Activated naive CD8-positive, alpha-beta T cell treated with anti-CD3 and anti-CD28 coated beads, Interleukin-2, amount 10 ng/mL, durations not matched to agents 7 days and 5 days (primary cell): ENCODE results near the gene PTPA. TPM values are rescaled to one million over a fixed set of nuclear protein-coding genes. Genes with fewer than 3 reads are reported as not detected.
A peak's percentile ranks its signal among the peaks of the same experiment; 100 is the strongest.

Source experiments
- ATAC-seq: fragments of 150-1000 bp; cut with Tn5 transposase; one replicate; pipeline ENCODE4 v1.10.0; 2021; ENCODE audit warnings: low read depth, moderate library complexity
- POLR2A ChIA-PET: fragments of 350-600 bp; sonication (Branson Sonifier 250); formaldehyde crosslinking; loops from one replicate; lab custom pipeline; 2021; ENCODE audit warnings: antibody characterized with exemption; lab: Charles Lee
- DNase-seq: peaks from one replicate; pipeline ENCODE4 v3.0.0; 2021
- H3K27ac Mint-ChIP-seq: one replicate; pipeline ENCODE4 v1.8.0; 2022; ENCODE audit warnings: mild to moderate bottlenecking, mixed read lengths
- H3K27me3 Mint-ChIP-seq: one replicate; pipeline ENCODE4 v1.8.0; 2022; ENCODE audit warnings: mild to moderate bottlenecking, moderate library complexity, mixed read lengths
- H3K36me3 Mint-ChIP-seq: one replicate; pipeline ENCODE4 v1.8.0; 2021; ENCODE audit warnings: mild to moderate bottlenecking, mixed read lengths
- H3K4me1 Mint-ChIP-seq: one replicate; pipeline ENCODE4 v1.8.0; 2021; ENCODE audit warnings: mixed read lengths
- H3K4me3 Mint-ChIP-seq: one replicate; pipeline ENCODE4 v1.8.0; 2022; ENCODE audit warnings: mild to moderate bottlenecking, moderate library complexity, mixed read lengths
- H3K9me3 Mint-ChIP-seq: one replicate; pipeline ENCODE4 v1.8.0; 2021; ENCODE audit warnings: mixed read lengths
- total RNA-seq, 2 experiments: library from RNA; stranded (reverse); gene quantifications; one replicate each; pipeline ENCODE4 v1.2.3, GENCODE V29; 2021

The PTPA gene
- 10 to 100 TPM; 88.3 to 91.0 TPM for total RNA-seq

- Mint-ChIP-seq H3K4me3 (peak within 1 kb of the TSS; percentile 96), H3K9me3 (no peaks in the 10 kb centered on the region), H3K36me3 (no peaks in the 10 kb centered on the region), H3K27ac (peak within 1 kb of the TSS; percentile 96), H3K27me3 (no peaks in the 10 kb centered on the region), H3K4me1 (peaks cover 29% of the 10 kb centered on the region)
- ATAC-seq (peak; percentile 90), DNase-seq (peak; percentile 95)
- POLR2A ChIA-PET: interaction anchor here (0.6 to 2.4 kb wide), 10 partner anchors 11 to 1690 kb away, joined by 3 to 13 read pairs (median 4); partner anchors contain the start of genes DOLPP1, MIGA2 and NTMT1
Measured at GRCh38 chr9:129110740-129111527, at the start of gene PTPA, which contains the start of gene CRAT. Gene PTPA (plus strand): TSS chr9:129111415. CDS start chr9:129111601, 186 bp downstream. Gene CRAT (minus strand): TSS chr9:129110793. CDS start chr9:129110509, 284 bp downstream.

- Mint-ChIP-seq H3K27me3 (no peaks in the 10 kb centered on the region), H3K4me3 (no peak overlapping the region), H3K4me1 (peaks cover under 1% of the 10 kb centered on the region), H3K9me3 (no peaks in the 10 kb centered on the region), H3K36me3 (peaks cover 17% of the 10 kb centered on the region), H3K27ac (no peak overlapping the region)
- no peak for DNase-seq
- POLR2A ChIA-PET: no interaction called here
- no peak for ATAC-seq
Measured at GRCh38 chr9:129063061-129063460, 48.2 kb upstream of the PTPA start.

- no peaks in the 10 kb centered on the region for H3K9me3 Mint-ChIP-seq
Measured at GRCh38 chr9:129064499-129064908, 46.7 kb upstream of the PTPA start.

GRCh38 chr9:129068110-129068509, 43.1 kb upstream of the PTPA start:
- Mint-ChIP-seq H3K4me3 (peak overlapping the region; percentile 81), H3K9me3 (no peaks in the 10 kb centered on the region)
- POLR2A ChIA-PET: interaction anchor here (0.6 to 5.1 kb wide), 6 partner anchors 9 to 343 kb away, joined by 3 to 31 read pairs (median 8); partner anchors contain the start of genes DOLPP1, MIGA2 and SH3GLB2

More at GRCh38 chr9:129064499-129064908, 46.7 kb upstream of the PTPA start:
- DNase-seq (no peak), ATAC-seq (no peak)
- POLR2A ChIA-PET: no interaction called here
- H3K36me3 Mint-ChIP-seq: peaks cover 23% of the 10 kb centered on the region
- no peak overlapping the region for H3K27ac Mint-ChIP-seq
- H3K4me1 Mint-ChIP-seq: peaks cover 15% of the 10 kb centered on the region
- H3K27me3 Mint-ChIP-seq: no peaks in the 10 kb centered on the region
- no peak overlapping the region for H3K4me3 Mint-ChIP-seq

GRCh38 chr9:129068990-129069861, 42.0 kb upstream of the PTPA start:
- H3K36me3 Mint-ChIP-seq: peaks cover 21% of the 10 kb centered on the region
- H3K27ac Mint-ChIP-seq: peak overlapping the region; percentile 98
- peak overlapping the region; percentile 81 for H3K4me3 Mint-ChIP-seq
- H3K4me1 Mint-ChIP-seq: peaks cover 30% of the 10 kb centered on the region
- DNase-seq (peak; percentile 80), ATAC-seq (peak; percentile 94)
- no peaks in the 10 kb centered on the region for H3K27me3 Mint-ChIP-seq
- no peaks in the 10 kb centered on the region for H3K9me3 Mint-ChIP-seq
- POLR2A ChIA-PET: interaction anchor here (0.6 to 5.1 kb wide), 8 partner anchors 8 to 344 kb away, joined by 3 to 31 read pairs (median 4); partner anchors contain the start of genes DOLPP1, MIGA2 and SH3GLB2

More at GRCh38 chr9:129068110-129068509, 43.1 kb upstream of the PTPA start:
- DNase-seq (no peak), ATAC-seq (no peak)
- peaks cover 25% of the 10 kb centered on the region for H3K4me1 Mint-ChIP-seq
- peak overlapping the region; percentile 98 for H3K27ac Mint-ChIP-seq
- no peaks in the 10 kb centered on the region for H3K27me3 Mint-ChIP-seq
- H3K36me3 Mint-ChIP-seq: peaks cover 21% of the 10 kb centered on the region

- H3K36me3 Mint-ChIP-seq: peaks cover 18% of the 10 kb centered on the region
- no peaks in the 10 kb centered on the region for H3K27me3 Mint-ChIP-seq
- ATAC-seq (no peak), DNase-seq (no peak)
- H3K4me1 Mint-ChIP-seq: peaks cover 30% of the 10 kb centered on the region
- no peak overlapping the region for H3K4me3 Mint-ChIP-seq
- no peaks in the 10 kb centered on the region for H3K9me3 Mint-ChIP-seq
- peak overlapping the region; percentile 98 for H3K27ac Mint-ChIP-seq
- POLR2A ChIA-PET: interaction anchor here (0.6 to 5.1 kb wide), 6 partner anchors 11 to 187 kb away, joined by 3 to 31 read pairs (median 6); partner anchors contain the start of genes DOLPP1, MIGA2 and SH3GLB2
Measured at GRCh38 chr9:129069862-129070641, 41.2 kb upstream of the PTPA start.

- Mint-ChIP-seq H3K36me3 (peaks cover 11% of the 10 kb centered on the region), H3K27ac (peak overlapping the region; percentile 54), H3K4me1 (peaks cover 30% of the 10 kb centered on the region), H3K27me3 (no peaks in the 10 kb centered on the region), H3K4me3 (no peak overlapping the region), H3K9me3 (no peaks in the 10 kb centered on the region)
- ATAC-seq (no peak), DNase-seq (no peak)
- POLR2A ChIA-PET: interaction anchor here (1.1 to 5.1 kb wide), 3 partner anchors 10 to 42 kb away, joined by 3 to 31 read pairs (median 13); partner anchors contain the start of genes DOLPP1 and SH3GLB2
Measured at GRCh38 chr9:129070696-129071525, 40.3 kb upstream of the PTPA start.

- POLR2A ChIA-PET: interaction anchor here (0.7 to 5.1 kb wide), 4 partner anchors 9 to 1337 kb away, joined by 3 to 31 read pairs (median 4); partner anchors contain the start of genes DOLPP1 and SPOUT1
- peaks cover 30% of the 10 kb centered on the region for H3K4me1 Mint-ChIP-seq
- peak; percentile 5 for ATAC-seq
- no peaks in the 10 kb centered on the region for H3K27me3 Mint-ChIP-seq
- H3K27ac Mint-ChIP-seq: peak overlapping the region; percentile 73
- H3K36me3 Mint-ChIP-seq: peaks cover 8% of the 10 kb centered on the region
- no peaks in the 10 kb centered on the region for H3K9me3 Mint-ChIP-seq
- DNase-seq: no peak
- H3K4me3 Mint-ChIP-seq: no peak overlapping the region
Measured at GRCh38 chr9:129071526-129072126, 39.6 kb upstream of the PTPA start.

- ATAC-seq (no peak), DNase-seq (no peak)
- Mint-ChIP-seq H3K4me1 (peaks cover 30% of the 10 kb centered on the region), H3K27ac (peak overlapping the region; percentile 73), H3K36me3 (peaks cover 8% of the 10 kb centered on the region), H3K27me3 (no peaks in the 10 kb centered on the region), H3K9me3 (no peaks in the 10 kb centered on the region), H3K4me3 (no peak overlapping the region)
- POLR2A ChIA-PET: interaction anchor here (0.7 to 5.1 kb wide), 4 partner anchors 9 to 1338 kb away, joined by 3 to 31 read pairs (median 4); partner anchors contain the start of genes DOLPP1 and SPOUT1
Measured at GRCh38 chr9:129072171-129072570, 39.0 kb upstream of the PTPA start.

- POLR2A ChIA-PET: interaction anchor here (0.8 to 5.1 kb wide), 3 partner anchors 7 to 37 kb away, joined by 3 to 31 read pairs (median 3); partner anchors contain the start of genes DOLPP1 and MIGA2
- Mint-ChIP-seq H3K4me1 (peaks cover 29% of the 10 kb centered on the region), H3K27me3 (no peaks in the 10 kb centered on the region), H3K36me3 (peaks cover 6% of the 10 kb centered on the region), H3K4me3 (peak overlapping the region; percentile 45), H3K9me3 (no peaks in the 10 kb centered on the region), H3K27ac (peak overlapping the region; percentile 69)
- DNase-seq (no peak), ATAC-seq (no peak)
Measured at GRCh38 chr9:129073404-129073803, 37.8 kb upstream of the PTPA start.

GRCh38 chr9:129074106-129074505, 37.1 kb upstream of the PTPA start:
- POLR2A ChIA-PET: interaction anchor here (0.8 to 1.6 kb wide), 2 partner anchors 9 to 38 kb away, joined by 3 read pairs; partner anchors contain the start of gene MIGA2
- H3K36me3 Mint-ChIP-seq: peaks cover 2% of the 10 kb centered on the region
- no peak overlapping the region for H3K27ac Mint-ChIP-seq
- H3K9me3 Mint-ChIP-seq: no peaks in the 10 kb centered on the region
- ATAC-seq: no peak
- no peak overlapping the region for H3K4me3 Mint-ChIP-seq
- H3K4me1 Mint-ChIP-seq: peaks cover 22% of the 10 kb centered on the region
- DNase-seq: no peak
- H3K27me3 Mint-ChIP-seq: no peaks in the 10 kb centered on the region
